DND-41 (cell line): ENCODE results near the gene GHDC.

ENCODE experiments used
- CTCF ChIP-seq: IDR thresholded peaks from 2 replicates; pipeline ENCODE4 v1.5.1; 2012; ENCODE audit warnings: borderline replicate concordance, low read length, moderate library complexity, mild to moderate bottlenecking; ENCODE audit not compliant: poor library complexity, severe bottlenecking; ENCODE audit errors: extremely low read depth
- EZH2 ChIP-seq: IDR thresholded peaks from 3 replicates; pipeline ENCODE4 v1.6.1; 2012; ENCODE audit warnings: borderline replicate concordance, low read depth, mild to moderate bottlenecking, moderate library complexity, low read length, inconsistent platforms; ENCODE audit not compliant: severe bottlenecking

GRCh38 chr17:42189651-42189965 is 4.7 kb downstream of the GHDC start:
- TF ChIP-seq CTCF (no peak), EZH2 (no peak)
